Measurements from ENCODE around the gene IKBKE.

IKBKE gene

DNA sequence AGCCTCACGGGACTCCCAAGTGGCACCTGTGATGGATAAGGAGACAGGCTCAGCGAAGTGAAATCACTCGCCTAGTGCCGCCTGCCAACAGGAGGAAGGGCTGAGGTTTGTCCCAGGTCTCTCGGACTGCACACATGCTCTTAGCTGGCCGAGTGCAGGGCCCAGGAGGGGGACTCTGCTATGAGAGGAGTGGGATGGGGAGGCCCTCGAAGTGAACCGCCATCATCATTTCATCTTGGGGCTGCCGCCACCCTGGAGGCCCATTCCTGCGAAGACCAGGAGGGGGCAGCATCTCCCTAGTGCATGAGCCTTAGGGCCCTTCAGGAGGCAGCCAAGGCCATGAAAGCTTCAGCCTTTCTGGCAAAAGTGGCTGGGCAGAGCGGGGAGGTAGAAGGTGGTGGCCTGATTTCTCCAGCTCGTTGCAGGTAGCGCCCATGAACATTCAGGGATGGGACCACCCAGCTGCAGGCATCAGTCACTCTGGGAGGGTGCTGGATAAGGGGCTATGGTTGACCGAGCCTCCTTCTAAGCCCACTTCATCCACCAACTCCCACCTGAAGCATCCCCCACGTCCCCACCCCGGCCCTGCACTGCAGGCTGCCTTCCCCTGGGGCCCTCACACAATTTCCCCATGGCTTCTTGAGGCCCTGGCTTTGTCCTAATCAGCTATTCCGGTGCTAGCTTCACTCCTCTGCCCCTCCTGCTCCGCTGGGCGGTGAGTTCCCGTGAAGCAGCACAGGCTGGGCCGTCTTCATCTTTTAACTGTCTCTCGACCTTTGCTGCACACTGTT, 19.9 kb downstream of the IKBKE start:
- Histone ChIP-seq H3K4me3 (ENCODE audit: low read length) (no peak overlapping the region), H3K27ac (ENCODE audit: low read length) (no peak overlapping the region), H4K20me1 (ENCODE audit: insufficient read depth, low read length) (peaks cover 3% of the 10 kb centered on the region; the same call in 1 of the 2 replicates), H3K79me2 (ENCODE audit: low read length) (no peaks in the 10 kb centered on the region), H3K9me3 (ENCODE audit: insufficient read depth, low read length) (no peaks in the 10 kb centered on the region), H3K4me1 (ENCODE audit: low read length) (peaks cover 6% of the 10 kb centered on the region), H3K36me3 (replicated peaks; ENCODE audit: low read depth, low read length) (peaks cover 42% of the 10 kb centered on the region), H3K9ac (ENCODE audit: low read length) (no peak overlapping the region), H3K4me2 (ENCODE audit: low read length) (peak overlapping the region; percentile 21; the same call in 1 of the 2 replicates), H3K27me3 (ENCODE audit: low read depth, low read length) (no peaks in the 10 kb centered on the region), H2AFZ (ENCODE audit: low read depth, low read length) (no peak overlapping the region; the same call in 1 of the 2 replicates)
- TF ChIP-seq EZH2phosphoT487 (IDR thresholded peaks at IDR 0.05; ENCODE audit: low read depth): no peak
- TF ChIP-seq, protein P1, sequence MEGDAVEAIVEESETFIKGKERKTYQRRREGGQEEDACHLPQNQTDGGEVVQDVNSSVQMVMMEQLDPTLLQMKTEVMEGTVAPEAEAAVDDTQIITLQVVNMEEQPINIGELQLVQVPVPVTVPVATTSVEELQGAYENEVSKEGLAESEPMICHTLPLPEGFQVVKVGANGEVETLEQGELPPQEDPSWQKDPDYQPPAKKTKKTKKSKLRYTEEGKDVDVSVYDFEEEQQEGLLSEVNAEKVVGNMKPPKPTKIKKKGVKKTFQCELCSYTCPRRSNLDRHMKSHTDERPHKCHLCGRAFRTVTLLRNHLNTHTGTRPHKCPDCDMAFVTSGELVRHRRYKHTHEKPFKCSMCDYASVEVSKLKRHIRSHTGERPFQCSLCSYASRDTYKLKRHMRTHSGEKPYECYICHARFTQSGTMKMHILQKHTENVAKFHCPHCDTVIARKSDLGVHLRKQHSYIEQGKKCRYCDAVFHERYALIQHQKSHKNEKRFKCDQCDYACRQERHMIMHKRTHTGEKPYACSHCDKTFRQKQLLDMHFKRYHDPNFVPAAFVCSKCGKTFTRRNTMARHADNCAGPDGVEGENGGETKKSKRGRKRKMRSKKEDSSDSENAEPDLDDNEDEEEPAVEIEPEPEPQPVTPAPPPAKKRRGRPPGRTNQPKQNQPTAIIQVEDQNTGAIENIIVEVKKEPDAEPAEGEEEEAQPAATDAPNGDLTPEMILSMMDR (IDR thresholded peaks at IDR 0.05; ENCODE audit: low read depth, low read length): peak; percentile 98

DNA sequence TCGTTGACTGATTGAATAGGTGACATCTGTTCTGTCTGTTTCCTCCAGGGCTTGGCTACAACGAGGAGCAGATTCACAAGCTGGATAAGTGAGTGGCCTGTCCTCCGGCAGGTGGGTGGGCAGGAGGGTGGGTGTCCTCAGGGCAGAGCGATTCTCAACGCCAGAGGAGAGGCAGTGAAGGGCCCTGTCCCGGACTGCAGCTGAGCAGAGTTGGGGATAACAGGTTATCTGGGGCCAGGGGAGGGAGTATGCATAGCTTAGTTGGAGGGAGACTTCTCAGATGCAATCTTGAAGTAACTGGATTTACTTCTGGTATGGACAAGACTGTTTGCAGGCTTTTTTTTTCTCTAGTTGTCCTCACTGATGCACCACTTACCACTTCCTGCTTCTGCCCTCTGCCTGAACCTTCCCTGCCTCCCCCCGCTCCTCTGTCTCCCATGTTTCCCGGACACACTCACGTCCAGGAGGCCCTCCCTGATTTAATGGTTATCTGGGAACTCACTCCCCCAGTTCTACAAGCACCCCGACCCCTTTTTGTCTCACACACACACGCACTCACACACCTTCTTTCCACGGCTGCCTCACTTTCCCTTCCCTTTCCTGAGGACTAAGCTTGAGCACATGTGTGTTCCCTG, 20.6 kb downstream of the IKBKE start:
- Histone ChIP-seq H3K27me3 (ENCODE audit: low read depth, low read length) (no peaks in the 10 kb centered on the region), H3K9ac (ENCODE audit: low read length) (no peak overlapping the region), H4K20me1 (ENCODE audit: insufficient read depth, low read length) (peaks cover 9% of the 10 kb centered on the region), H3K4me2 (ENCODE audit: low read length) (no peak overlapping the region), H3K4me3 (ENCODE audit: low read length) (no peak overlapping the region), H3K36me3 (replicated peaks; ENCODE audit: low read depth, low read length) (peaks cover 40% of the 10 kb centered on the region), H3K27ac (ENCODE audit: low read length) (no peak overlapping the region), H3K9me3 (ENCODE audit: insufficient read depth, low read length) (no peaks in the 10 kb centered on the region), H2AFZ (ENCODE audit: low read depth, low read length) (no peak overlapping the region), H3K4me1 (ENCODE audit: low read length) (peaks cover 13% of the 10 kb centered on the region), H3K79me2 (ENCODE audit: low read length) (no peaks in the 10 kb centered on the region)
- TF ChIP-seq, protein P1 (IDR thresholded peaks at IDR 0.05; ENCODE audit: low read depth, low read length): no peak
- no peak for TF ChIP-seq EZH2phosphoT487 (IDR thresholded peaks at IDR 0.05; ENCODE audit: low read depth)

DNA sequence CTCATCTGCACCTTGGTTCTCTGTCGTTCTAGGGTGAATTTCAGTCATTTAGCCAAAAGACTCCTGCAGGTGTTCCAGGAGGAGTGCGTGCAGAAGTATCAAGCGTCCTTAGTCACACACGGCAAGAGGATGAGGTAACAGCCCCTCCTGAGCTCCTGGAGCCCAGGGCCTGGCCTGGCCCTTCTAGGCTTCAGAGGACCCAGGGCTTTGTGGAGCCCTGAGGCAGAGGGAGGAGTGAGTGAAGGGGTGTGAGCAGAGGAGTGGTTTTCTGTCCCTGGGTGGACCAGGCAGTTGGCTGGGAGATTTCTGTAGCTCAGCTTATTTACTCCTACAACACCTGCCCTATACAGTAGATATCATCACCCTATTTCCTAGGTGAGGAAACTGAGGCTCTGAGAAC, 21.3 kb downstream of the IKBKE start:
- Histone ChIP-seq H3K79me2 (ENCODE audit: low read length) (no peaks in the 10 kb centered on the region), H3K27ac (ENCODE audit: low read length) (no peak overlapping the region), H4K20me1 (ENCODE audit: insufficient read depth, low read length) (peaks cover 14% of the 10 kb centered on the region), H2AFZ (ENCODE audit: low read depth, low read length) (no peak overlapping the region), H3K4me2 (ENCODE audit: low read length) (no peak overlapping the region), H3K4me3 (ENCODE audit: low read length) (no peak overlapping the region), H3K36me3 (replicated peaks; ENCODE audit: low read depth, low read length) (peaks cover 38% of the 10 kb centered on the region), H3K4me1 (ENCODE audit: low read length) (peaks cover 21% of the 10 kb centered on the region), H3K9me3 (ENCODE audit: insufficient read depth, low read length) (no peaks in the 10 kb centered on the region), H3K9ac (ENCODE audit: low read length) (no peak overlapping the region), H3K27me3 (ENCODE audit: low read depth, low read length) (no peaks in the 10 kb centered on the region)
- TF ChIP-seq EZH2phosphoT487 (IDR thresholded peaks at IDR 0.05; ENCODE audit: low read depth): no peak
- TF ChIP-seq, protein P1 (IDR thresholded peaks at IDR 0.05; ENCODE audit: low read depth, low read length): no peak

DNA sequence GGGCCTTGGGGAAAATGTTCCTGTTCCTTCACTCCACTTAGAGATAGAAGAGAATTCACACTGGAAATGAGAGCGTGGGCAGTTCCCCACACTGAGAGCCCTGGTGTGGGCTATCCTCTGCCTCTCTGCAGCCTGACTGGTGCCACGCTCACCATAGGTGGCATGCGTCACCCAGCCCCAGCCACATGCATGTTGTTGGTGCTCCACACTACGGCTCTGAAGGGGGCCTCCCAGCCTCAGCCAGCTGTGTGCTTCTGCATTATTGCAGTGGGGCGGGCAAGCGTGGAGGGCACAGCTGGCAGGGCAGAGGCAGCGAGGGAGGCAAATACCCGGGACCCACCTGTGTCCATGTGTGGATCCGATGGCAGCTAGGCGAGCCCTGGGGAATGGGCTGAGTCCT, 22.3 kb downstream of the IKBKE start:
- H4K20me1 ChIP-seq (ENCODE audit: insufficient read depth, low read length): peaks cover 14% of the 10 kb centered on the region
- no peaks in the 10 kb centered on the region for H3K79me2 ChIP-seq (ENCODE audit: low read length)
- H2AFZ ChIP-seq (ENCODE audit: low read depth, low read length): no peak overlapping the region
- H3K36me3 ChIP-seq (replicated peaks; ENCODE audit: low read depth, low read length): peaks cover 43% of the 10 kb centered on the region
- H3K4me2 ChIP-seq (ENCODE audit: low read length): no peak overlapping the region
- H3K4me1 ChIP-seq (ENCODE audit: low read length): peaks cover 30% of the 10 kb centered on the region
- no peak overlapping the region for H3K4me3 ChIP-seq (ENCODE audit: low read length)
- H3K27me3 ChIP-seq (ENCODE audit: low read depth, low read length): no peaks in the 10 kb centered on the region
- no peaks in the 10 kb centered on the region for H3K9me3 ChIP-seq (ENCODE audit: insufficient read depth, low read length)
- H3K9ac ChIP-seq (ENCODE audit: low read length): no peak overlapping the region
- H3K27ac ChIP-seq (ENCODE audit: low read length): no peak overlapping the region
- no peak for TF ChIP-seq EZH2phosphoT487 (IDR thresholded peaks at IDR 0.05; ENCODE audit: low read depth)
- TF ChIP-seq, protein P1 (IDR thresholded peaks at IDR 0.05; ENCODE audit: low read depth, low read length): no peak
